Brain microvascular endothelial cell (primary cell): ENCODE data around the gene CAMSAP1.

ENCODE experiments used
- DNase-seq: peaks from one replicate; pipeline ENCODE4 v3.0.0-alpha.2; 2020
- H3K27ac ChIP-seq: fragments of 250-450 bp; sonication (Bioruptor Pico); 2 replicates; pipeline ENCODE4 v1.5.1; 2020; ENCODE audit warnings: mild to moderate bottlenecking, moderate library complexity
- H3K27me3 ChIP-seq: fragments of 250-450 bp; sonication (Bioruptor Pico); replicated peaks from 2 replicates; pipeline ENCODE4 v1.5.1; 2020; ENCODE audit warnings: mild to moderate bottlenecking
- H3K36me3 ChIP-seq: fragments of 250-450 bp; sonication (Bioruptor Pico); replicated peaks from 2 replicates; pipeline ENCODE4 v1.5.1; 2020; ENCODE audit warnings: mild to moderate bottlenecking
- H3K4me3 ChIP-seq: 2 replicates; pipeline ENCODE4 v1.5.1; 2011; ENCODE audit warnings: low read depth, mild to moderate bottlenecking, control low read depth, low read length, moderate library complexity
- CTCF ChIP-seq: IDR thresholded peaks from 2 replicates; pipeline ENCODE4 v1.5.1; 2011; ENCODE audit warnings: low read depth, mild to moderate bottlenecking, moderate library complexity, low read length, control low read depth, inconsistent platforms; ENCODE audit errors: missing control alignments
- in situ Hi-C: cut with HindIII; loops from 2 replicates; pipeline ENCODE4 v1.10.0; 2017; ENCODE audit warnings: low sequenced_read_pairs, low pct_ligation_motif_present

The CAMSAP1 gene

GRCh38 chr9:135811801-135812200 is 95.5 kb downstream of the CAMSAP1 start:
- H3K27ac ChIP-seq, result no peak overlapping the region
- DNase-seq, result no peak
- H3K27me3 ChIP-seq, result no peaks in the 10 kb centered on the region
- H3K4me3 ChIP-seq, result no peak overlapping the region
- peaks cover 38% of the 10 kb centered on the region for H3K36me3 ChIP-seq
- in situ Hi-C loops, result no loop called here
- TF ChIP-seq CTCF, result no peak

GRCh38 chr9:135810806-135811575 is 96.4 kb downstream of the CAMSAP1 start:
- TF ChIP-seq CTCF, result no peak
- in situ Hi-C loops, result no loop called here
- H3K27me3 ChIP-seq, result no peaks in the 10 kb centered on the region

GRCh38 chr9:135809166-135809565 is 98.2 kb downstream of the CAMSAP1 start:
- Histone ChIP-seq H3K4me3 (no peak overlapping the region), H3K27ac (no peak overlapping the region), H3K27me3 (no peaks in the 10 kb centered on the region), H3K36me3 (peaks cover 25% of the 10 kb centered on the region)
- no peak for TF ChIP-seq CTCF
- in situ Hi-C loops, result no loop called here
- peak; percentile 42 for DNase-seq

More at GRCh38 chr9:135810806-135811575, 96.4 kb downstream of the CAMSAP1 start:
- no peak overlapping the region for H3K4me3 ChIP-seq
- H3K27ac ChIP-seq, result no peak overlapping the region
- peaks cover 32% of the 10 kb centered on the region for H3K36me3 ChIP-seq
- no peak for DNase-seq

- DNase-seq, result no peak
- no peaks in the 10 kb centered on the region for H3K27me3 ChIP-seq
- no peak overlapping the region for H3K27ac ChIP-seq
- H3K36me3 ChIP-seq, result peaks cover 8% of the 10 kb centered on the region
- H3K4me3 ChIP-seq, result no peak overlapping the region
- in situ Hi-C loops, result no loop called here
- TF ChIP-seq CTCF, result no peak
Observed at GRCh38 chr9:135805422-135806022, 101.8 kb downstream of the CAMSAP1 start.

GRCh38 chr9:135804581-135805421 is 102.5 kb downstream of the CAMSAP1 start:
- TF ChIP-seq CTCF, result peak; percentile 16
- in situ Hi-C loops, result no loop called here
- Histone ChIP-seq H3K4me3 (no peak overlapping the region), H3K27me3 (no peaks in the 10 kb centered on the region), H3K27ac (no peak overlapping the region), H3K36me3 (peaks cover 3% of the 10 kb centered on the region)
- DNase-seq, result no peak
